ENCODE results near the gene PKD1. TPM values are rescaled to one million over a fixed set of nuclear protein-coding genes. Genes with fewer than 3 reads are reported as not detected.

Gene PKD1
- total and polyA plus RNA-seq, 2 of the 13 experiments (the other 11 are each of a cell fraction or from before 2014, with no cell fraction given), result 22.1 to 23.0 TPM

DNA sequence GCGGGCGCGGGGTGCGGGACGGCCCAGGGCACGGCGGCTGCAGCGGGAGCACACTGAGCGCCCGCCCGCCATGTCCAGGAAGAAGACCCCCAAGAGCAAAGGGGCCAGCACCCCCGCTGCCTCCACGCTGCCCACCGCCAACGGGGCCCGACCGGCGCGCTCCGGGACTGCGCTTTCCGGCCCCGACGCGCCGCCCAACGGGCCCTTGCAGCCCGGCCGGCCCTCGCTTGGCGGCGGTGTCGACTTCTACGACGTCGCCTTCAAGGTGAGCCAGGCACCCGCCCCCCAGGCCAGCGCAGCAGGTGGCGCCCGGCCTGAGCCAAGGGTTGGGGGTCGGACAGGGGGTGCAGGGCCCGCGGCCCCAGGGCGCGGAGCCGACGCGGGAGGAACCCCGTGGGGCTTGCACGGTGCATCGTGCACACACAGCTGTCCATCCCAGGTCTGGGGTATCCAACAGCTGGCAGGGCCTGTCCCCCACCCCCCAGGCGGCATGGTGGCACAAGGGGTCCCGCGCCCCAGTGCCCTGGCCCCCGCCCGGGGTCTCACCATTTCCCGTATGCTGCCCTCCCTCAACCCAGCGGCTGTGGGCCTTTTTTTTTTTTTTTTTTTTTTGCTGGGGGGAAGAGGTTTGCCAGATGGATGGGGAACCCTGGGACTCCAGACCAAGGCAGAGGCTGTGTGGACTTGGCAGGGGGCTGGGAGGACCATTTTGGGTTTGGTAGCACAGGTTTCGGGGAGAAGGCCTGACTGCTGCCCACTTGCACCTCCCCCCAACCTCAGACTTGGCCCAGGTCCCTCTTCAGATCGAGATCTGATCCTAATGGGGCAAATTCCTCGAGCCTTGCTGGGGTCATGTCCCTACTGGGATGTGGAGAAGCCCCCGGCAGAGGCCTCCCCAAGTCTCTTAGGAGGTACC is 13.3 kb upstream of the PKD1 start (continued):
- TF ChIP-seq, protein P1, sequence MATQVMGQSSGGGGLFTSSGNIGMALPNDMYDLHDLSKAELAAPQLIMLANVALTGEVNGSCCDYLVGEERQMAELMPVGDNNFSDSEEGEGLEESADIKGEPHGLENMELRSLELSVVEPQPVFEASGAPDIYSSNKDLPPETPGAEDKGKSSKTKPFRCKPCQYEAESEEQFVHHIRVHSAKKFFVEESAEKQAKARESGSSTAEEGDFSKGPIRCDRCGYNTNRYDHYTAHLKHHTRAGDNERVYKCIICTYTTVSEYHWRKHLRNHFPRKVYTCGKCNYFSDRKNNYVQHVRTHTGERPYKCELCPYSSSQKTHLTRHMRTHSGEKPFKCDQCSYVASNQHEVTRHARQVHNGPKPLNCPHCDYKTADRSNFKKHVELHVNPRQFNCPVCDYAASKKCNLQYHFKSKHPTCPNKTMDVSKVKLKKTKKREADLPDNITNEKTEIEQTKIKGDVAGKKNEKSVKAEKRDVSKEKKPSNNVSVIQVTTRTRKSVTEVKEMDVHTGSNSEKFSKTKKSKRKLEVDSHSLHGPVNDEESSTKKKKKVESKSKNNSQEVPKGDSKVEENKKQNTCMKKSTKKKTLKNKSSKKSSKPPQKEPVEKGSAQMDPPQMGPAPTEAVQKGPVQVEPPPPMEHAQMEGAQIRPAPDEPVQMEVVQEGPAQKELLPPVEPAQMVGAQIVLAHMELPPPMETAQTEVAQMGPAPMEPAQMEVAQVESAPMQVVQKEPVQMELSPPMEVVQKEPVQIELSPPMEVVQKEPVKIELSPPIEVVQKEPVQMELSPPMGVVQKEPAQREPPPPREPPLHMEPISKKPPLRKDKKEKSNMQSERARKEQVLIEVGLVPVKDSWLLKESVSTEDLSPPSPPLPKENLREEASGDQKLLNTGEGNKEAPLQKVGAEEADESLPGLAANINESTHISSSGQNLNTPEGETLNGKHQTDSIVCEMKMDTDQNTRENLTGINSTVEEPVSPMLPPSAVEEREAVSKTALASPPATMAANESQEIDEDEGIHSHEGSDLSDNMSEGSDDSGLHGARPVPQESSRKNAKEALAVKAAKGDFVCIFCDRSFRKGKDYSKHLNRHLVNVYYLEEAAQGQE (IDR thresholded peaks at IDR 0.05; ENCODE audit: borderline replicate concordance in 1 of 2, low read depth in 1 of 2, low read length in 2 of 2), result no peak
- TF ChIP-seq YEATS4 (CRISPR knock-in tag; IDR thresholded peaks at IDR 0.05; ENCODE audit: borderline replicate concordance) (peak; percentile 25; the same call in 1 of the 2 replicates), PTBP1 (IDR thresholded peaks at IDR 0.05; ENCODE audit: low read depth, low read length, poor library complexity, severe bottlenecking) (no peak), CSRNP2 (CRISPR knock-in tag; conservative IDR thresholded peaks at IDR 0.05; ENCODE audit: low read depth) (no peak), ZNF343 (CRISPR knock-in tag; IDR thresholded peaks at IDR 0.05) (no peak), ZNF44 (CRISPR knock-in tag; IDR thresholded peaks at IDR 0.05) (no peak), CTCF (CRISPR knock-in tag; IDR thresholded peaks at IDR 0.05) (peak; percentile 37; the same call in 1 of the 2 replicates)
- TF ChIP-seq, protein P2, sequence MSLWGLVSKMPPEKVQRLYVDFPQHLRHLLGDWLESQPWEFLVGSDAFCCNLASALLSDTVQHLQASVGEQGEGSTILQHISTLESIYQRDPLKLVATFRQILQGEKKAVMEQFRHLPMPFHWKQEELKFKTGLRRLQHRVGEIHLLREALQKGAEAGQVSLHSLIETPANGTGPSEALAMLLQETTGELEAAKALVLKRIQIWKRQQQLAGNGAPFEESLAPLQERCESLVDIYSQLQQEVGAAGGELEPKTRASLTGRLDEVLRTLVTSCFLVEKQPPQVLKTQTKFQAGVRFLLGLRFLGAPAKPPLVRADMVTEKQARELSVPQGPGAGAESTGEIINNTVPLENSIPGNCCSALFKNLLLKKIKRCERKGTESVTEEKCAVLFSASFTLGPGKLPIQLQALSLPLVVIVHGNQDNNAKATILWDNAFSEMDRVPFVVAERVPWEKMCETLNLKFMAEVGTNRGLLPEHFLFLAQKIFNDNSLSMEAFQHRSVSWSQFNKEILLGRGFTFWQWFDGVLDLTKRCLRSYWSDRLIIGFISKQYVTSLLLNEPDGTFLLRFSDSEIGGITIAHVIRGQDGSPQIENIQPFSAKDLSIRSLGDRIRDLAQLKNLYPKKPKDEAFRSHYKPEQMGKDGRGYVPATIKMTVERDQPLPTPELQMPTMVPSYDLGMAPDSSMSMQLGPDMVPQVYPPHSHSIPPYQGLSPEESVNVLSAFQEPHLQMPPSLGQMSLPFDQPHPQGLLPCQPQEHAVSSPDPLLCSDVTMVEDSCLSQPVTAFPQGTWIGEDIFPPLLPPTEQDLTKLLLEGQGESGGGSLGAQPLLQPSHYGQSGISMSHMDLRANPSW (CRISPR knock-in tag; IDR thresholded peaks at IDR 0.05; ENCODE audit: borderline replicate concordance), result no peak
